GM21576 (cell line): ENCODE data around the gene RBBP8NL.
"Not testable (repeated sequence)": the region's sequence is repeated elsewhere in the genome, so short reads cannot be mapped to it uniquely, and the experiment has no call there.

ENCODE experiments used
- ATAC-seq: cut with Tn5 transposase; IDR thresholded peaks from one replicate; pipeline ENCODE4 v1.9.1; 2021; ENCODE audit warnings: mild to moderate bottlenecking, moderate library complexity; ENCODE audit not compliant: unreplicated experiment

The RBBP8NL gene

DNA sequence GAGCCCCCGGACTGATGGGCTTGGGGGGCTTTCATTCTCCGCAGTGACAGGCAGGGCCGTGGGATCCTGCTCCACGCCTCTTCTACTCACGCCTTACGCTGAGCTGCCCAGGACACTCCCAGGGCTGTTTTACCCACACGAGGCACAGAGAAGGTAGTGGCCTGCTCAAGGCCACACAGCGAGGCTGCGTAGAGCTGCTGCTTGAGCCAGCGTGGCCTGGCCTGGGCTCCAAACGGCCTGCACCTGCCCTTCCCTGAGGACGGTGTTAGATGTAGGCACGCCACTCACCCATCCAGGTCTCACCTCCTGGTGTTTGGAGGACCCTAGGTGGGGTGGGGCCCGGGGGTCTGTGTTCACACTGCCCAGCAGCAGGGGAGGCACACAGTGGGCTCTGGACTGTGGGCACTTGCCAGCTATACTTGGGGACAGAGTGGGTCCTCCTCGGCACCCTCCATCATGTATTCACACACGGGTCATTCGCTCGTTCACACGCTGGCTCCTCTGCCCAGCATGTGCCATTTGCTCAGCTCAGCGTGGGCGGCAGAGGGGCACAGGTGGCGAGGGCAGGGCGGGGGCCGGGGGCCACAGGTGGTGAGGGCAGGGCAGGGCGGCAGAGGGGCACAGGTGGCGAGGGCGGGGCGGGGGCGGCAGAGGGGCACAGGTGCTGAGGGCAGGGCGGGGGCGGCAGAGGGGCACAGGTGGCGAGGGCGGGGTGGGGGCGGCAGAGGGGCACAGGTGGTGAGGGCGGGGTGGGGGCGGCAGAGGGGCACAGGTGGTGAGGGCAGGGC is 18.4 kb upstream of the RBBP8NL start:
- ATAC-seq = no peak

DNA sequence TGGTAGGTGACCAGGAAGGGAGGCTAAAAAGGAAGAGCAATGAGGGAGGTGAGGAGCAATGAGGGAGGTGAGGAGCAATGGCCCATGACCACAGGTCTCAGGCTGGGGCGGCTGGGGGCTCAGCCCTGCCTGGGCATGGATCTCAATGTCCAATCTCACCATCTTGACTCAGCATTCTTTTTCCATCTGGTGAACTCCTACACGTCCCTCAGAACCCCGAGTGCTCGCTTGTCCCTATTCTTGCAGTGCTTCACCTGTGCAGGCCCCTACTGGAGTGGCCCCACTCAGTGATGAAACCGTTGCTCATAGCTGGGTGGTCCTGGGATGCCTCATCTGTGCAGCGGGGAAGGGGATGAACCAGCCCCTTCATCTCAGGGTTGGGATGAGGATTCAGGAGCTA is 16.9 kb upstream of the RBBP8NL start:
- no peak for ATAC-seq

DNA sequence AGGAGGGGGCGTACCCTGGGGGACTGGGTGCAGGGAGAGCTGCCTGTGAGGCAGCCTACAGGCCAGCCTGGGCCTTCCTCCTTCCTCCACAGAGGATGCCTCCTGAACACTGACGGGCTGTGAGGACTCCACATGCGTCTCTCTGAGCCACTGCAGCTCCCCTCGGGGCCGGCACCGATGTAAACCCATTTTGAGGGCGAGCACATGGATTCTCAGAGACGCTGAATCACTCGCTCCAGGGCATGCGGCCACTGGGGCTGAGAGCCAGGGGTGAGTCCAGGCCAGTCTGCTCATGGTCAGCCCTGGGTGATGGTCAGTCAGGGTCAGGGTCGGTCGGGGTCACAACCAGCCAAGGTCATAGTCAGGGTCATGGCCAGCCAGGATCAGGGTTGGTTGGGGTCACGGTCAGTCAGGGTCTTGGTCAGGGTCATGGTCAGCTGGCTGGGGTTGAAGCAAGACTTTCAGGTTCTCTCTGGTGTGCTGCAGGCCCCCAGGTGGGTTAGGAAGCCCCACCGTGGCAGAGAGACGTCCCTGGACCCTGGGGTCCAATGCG is 14.7 kb upstream of the RBBP8NL start:
- no peak for ATAC-seq

DNA sequence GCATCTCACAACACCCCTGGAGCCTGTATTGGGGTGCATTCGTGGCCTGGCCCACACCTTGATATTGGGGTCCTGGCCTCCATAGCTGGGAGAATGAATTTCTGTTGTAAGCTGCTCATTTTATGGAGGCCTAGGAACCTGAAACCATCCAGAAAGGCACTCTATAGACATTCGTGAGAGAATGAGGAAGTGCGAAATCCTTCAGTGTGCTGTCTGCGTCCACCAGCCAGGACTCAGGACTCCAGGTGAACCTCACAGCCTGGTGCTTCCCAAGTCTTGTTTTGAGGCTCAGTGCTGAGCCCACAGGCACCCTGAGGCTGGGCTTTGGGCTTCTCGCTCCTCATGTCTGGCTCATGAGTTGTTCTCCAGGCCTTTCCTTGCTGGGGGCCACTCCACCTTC is 11.9 kb upstream of the RBBP8NL start:
- no peak for ATAC-seq

DNA sequence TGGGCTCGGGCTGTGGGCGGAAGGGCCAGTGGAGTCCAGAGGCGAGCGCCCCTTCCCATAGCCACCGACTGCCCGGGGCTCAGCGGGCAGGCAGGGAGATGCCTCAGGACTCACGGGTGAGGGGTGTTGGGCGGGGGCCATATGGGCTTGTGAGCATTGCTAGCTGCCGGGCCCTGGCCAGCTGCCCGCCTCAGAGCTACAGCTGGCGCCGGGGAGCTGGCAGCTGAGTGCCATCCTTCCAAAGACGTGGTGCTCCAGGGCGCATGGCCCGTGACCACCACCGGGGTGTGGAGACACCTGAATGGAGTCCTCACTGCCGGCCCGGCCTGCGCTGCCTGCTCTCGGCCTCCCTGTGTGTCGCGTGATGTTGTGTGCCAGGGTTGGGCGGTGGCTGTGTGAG is 10.6 kb upstream of the RBBP8NL start:
- ATAC-seq = no peak

DNA sequence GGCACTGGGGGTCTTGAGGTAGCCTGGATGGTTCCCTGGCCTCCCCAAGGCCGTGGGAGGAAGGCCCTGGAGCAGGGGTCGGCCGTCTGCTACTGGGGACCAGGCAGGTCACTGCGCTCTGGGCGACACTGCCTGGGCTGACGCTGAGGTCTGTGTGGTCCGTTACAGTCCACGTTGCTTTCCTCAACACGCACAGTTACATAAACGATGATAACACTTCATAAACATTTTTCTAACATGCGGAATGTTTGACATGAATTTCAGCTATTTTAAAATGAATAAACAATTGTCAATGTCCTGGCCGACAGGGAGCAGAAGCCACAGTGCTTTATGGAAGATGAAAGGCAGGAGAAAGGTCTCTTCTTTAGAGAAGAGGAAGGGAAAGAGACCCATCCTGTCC is 10.2 kb upstream of the RBBP8NL start:
- no peak for ATAC-seq

DNA sequence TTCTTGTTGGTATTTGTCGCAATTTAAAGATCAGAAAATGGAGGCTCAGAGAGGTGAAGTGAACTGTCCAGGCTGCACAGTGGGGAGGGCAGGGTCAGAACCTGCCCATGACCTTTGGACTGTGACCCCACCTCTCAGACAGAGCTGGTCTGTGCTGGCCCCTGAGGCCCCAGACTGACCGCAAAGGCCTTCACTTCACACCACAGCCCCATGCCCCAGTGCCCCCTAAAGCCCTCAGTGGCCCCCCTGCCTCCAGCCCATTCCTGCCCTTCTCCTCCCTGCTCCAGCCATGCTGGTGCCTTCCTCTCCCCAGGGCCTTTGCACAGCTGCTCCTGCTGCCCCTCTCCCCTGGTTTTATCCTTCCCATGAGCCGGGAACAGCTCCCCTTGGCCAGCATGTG is 9.4 kb upstream of the RBBP8NL start:
- ATAC-seq = no peak

DNA sequence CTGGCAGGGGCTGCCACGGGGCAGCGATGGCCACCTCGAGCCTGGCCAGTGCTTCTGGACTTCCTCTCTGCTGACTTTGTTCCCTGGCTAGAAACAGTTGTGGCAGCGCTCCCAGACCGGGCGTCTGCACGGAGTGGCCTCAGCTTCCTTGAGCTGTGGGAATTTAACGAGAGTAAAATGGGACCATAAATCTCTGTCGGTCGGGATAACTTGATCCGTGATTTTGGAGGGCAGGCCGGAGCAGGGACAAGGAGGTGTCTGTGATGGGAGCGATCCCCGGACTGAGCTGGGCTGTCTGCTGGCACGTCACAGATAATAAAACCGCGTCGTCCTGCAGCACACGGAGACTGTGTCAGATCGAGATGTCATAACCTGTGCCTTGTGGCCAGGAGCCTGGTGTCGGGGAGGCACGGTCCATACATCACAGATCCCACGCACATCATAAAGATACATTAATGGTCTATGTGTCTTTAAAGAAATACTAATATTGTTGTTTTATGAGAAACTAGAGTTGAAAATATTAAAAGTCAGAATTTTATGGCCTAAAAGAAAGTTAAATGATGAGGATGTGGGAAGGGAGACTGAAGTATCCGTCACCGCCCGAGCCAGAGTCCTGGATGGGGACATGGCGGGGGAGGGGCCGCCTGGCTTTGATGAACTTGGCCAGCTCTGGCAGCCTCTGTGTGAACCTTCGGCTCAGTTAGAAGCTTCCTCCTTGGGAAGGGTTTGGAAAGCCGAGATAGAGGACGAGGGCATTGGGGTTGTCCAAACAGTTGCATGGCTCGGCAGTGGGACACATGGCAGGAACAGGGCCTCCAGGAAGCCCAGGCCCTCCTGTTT is 6.5 kb upstream of the RBBP8NL start:
- ATAC-seq = no peak

DNA sequence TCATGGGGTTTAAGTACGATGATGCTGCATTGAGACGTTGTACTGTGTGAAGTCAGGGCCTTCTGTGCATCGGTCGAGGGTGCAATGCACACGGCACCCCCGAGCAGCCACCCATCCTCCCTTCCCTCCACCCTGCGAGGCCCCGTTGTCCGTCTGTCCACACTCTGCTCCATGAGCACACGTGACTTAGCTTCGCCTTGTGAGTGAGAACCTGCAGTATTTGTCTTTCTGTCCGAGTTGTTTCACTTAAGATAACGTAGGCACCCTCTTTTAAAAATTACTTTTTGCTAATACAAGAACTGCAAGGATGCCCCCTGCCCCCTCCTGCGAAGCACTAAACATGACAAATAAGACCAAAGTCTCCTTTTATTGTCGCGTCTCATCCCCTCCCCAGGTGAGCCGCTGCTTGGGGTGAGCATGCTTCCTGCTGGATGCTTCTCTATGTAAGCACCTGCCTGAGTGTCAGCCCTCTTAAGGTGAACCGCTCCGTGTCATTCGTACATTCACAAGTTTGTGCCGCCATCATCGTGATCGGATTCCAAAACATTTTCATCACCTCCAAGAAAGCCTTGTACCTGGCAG is 3.6 kb upstream of the RBBP8NL start:
- ATAC-seq = no peak

DNA sequence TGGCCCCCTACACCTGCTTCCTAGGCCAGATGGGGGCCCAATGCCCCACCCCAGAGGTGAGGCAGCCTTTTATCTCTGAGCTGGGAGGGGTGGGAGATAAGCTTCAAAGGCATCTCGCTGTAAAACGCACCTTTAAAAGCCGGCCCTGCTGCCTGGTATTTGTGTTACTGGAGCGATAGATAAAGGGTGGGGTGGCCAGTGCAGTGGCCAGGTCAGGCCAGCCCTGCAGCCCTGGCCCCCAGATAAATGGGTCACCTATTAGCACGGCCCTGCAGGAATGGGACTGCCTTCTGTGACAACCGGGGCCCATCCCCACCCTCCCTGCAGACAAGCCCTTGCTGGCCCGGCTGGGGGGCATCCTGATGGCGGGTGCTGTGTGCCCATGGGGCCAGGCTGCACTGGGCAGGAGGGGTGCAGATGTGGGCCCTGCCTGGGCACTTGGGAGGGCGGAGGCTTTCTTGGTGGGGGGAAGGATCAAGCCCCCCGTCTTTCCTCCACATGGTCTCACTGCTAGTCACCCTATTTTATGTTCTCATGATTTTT is 3.0 kb upstream of the RBBP8NL start:
- no peak for ATAC-seq

DNA sequence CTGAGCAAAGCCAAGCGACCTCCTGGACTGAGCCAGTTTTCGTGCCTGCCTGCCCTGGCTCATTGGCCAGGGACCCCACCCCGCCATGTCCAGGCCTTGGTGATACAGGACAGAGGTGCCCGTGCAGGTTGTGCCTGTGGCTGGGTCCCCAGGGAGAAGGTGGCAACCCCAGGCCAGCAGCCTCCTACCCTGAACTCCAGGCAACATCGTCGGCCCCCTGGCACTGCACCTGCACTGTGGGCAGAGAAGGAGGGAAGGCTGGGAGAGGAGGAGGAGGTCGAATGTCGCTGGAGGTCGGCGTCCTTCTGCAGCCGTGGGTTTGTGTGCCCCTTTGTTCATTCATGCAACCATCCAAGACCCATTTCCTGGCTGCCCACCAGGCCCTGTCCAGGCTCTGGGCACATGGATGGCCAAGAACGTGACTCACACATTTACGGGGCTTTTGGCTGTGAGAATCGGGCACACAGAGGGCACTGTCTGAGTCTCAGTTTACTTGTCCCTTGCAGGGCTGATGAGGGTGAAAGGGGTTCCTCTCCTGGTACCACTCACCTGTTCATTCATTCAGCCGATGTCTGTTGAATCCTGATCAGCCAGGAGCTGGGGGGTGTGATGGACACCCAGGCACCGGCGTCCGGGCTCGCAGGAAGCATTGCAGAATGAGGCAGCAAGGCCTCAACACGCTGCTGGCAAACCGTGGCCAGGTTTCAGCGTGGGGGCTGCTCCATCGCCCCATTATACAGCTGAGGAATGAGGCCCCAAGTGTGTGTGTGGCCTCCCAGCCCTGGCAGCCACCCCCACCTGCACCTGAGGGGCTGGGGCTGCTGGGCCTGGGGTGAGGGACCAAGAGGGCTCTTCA is 2.3 kb upstream of the RBBP8NL start:
- ATAC-seq = no peak

DNA sequence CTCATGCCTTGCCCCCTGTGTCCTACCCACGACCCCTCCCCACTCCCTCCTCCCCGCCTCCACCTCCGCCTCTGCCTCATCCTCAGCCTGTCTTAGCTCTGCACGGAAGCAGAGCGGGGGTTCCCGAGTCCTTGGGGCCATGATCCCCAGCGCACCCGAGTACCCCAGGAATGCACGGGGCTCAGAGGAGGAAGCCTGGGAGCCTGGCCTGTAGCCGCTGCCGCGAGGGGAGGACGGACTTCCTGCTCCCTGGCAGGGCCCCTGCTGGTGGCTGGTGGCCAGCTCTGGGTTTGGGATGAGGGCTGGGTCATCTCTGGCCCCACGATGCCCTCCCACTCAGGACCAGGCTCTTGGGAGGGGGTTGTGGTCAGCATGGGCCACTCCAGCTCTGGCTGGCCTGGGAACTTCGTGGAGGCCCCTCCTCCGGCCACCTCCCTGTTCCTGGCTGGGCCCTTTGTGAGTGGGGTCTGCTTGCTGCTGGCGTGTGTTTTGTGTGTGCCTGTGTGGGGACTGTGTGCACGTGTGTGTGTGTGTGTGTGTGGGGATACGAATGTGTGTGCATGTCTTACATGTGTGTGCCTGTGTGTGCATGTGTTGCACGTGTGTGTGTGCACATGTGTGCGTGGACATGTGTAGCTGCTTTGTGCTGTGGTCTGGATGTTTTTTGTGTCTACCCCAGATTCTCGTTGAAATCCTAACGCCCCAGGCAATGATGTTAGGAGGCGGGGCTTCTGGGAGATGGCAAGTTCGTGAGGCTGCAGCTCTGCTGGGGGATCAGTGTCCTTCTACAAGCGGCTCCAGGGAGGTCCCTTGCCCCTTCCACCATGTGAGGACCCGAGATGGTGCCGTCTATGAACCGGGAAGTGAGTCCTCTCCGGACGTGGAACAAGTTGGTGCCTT is 1.3 kb upstream of the RBBP8NL start:
- no peak for ATAC-seq

DNA sequence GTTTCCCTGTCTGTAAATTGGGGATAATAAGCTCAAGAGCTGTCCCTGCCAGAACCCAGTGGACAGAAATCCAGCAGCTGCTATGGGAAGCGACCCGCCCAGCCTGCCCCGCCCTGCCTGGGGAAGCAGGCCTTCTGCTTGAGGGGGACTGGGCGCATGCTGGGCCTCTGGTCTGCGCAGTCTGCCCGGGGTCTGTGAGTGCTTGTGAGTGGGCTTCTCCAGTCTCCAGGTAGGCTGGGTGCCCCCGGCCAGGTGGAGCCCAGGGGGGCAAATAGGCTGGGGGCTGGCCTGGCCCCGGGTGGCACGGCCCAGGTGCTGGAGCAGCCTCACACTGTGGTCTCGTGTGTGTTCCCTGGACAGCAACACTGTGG is 648 bp upstream of the RBBP8NL start:
- no peak for ATAC-seq

DNA sequence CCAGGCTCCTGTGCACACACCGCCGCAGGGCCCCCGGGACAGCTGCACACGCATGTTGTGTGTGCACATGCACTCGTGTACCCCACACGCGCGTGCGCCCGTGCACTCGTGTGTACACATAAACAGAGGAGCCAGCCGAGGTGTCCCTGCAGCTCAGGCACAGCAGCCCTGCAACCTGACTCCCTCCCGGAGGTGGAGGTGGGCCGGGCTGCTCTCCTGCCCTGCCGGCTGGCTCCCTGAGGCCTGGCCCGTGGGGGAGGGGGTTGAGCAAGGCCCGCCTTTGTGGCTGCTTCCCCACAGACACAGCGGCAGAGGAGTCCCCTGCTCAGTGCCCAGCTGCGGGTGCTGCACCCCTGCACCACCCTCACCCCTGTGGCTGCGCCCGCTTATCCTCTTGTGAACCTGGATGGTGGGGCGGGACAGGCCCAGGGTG is 624 bp downstream of the RBBP8NL start:
- no peak for ATAC-seq

DNA sequence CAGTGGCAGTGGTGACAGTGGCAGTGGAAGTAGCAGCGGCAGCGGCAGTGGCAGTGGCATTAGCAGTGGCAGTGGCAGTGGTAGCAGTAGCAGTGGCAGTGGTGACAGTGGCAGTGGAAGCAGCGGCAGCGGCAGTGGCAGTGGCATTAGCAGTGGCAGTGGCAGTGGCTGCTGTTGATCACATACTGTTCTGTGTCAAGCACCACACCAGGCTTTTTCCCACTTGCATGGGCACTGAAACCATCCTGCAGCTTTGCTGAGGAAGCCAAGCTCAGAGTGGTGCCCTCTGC is 1.3 kb downstream of the RBBP8NL start:
- not testable (repeated sequence) for ATAC-seq

DNA sequence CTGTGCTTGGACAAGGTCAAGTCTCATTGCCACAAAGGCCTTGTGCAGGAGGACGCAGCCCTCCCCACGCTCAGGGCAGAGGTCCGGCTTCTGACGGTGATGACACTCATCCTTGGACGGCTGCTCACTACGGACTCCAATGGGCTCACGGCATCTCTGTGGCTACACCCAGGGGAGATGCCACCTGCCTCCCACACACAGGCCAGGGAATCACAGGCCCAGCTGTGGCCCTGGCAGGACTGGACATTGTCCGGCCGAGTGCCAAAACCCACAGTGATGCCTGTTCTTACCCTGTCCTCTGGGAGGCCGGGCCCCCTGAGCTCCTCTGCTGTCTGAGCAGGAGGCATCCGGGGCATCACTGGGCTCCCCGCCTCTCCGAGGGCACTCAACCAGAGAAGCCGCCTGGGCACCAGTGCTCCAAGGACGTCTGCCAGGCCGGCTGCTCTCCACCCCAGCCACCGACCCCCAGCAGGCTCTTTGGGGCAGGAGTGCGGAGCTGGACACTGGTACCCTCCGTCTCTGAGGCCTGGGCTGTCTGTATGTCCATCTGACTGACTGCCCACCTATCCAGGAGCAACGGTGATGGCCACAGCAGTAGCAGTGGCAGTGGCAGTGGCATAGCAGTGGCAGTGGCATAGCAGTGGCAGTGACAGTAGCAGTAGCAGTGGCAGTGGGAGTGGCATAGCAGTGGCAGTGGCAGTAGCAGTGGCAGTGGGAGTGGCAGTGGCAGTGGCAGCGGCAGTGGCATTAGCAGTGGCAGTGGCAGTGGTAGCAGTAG is 1.9 kb downstream of the RBBP8NL start:
- no peak for ATAC-seq

DNA sequence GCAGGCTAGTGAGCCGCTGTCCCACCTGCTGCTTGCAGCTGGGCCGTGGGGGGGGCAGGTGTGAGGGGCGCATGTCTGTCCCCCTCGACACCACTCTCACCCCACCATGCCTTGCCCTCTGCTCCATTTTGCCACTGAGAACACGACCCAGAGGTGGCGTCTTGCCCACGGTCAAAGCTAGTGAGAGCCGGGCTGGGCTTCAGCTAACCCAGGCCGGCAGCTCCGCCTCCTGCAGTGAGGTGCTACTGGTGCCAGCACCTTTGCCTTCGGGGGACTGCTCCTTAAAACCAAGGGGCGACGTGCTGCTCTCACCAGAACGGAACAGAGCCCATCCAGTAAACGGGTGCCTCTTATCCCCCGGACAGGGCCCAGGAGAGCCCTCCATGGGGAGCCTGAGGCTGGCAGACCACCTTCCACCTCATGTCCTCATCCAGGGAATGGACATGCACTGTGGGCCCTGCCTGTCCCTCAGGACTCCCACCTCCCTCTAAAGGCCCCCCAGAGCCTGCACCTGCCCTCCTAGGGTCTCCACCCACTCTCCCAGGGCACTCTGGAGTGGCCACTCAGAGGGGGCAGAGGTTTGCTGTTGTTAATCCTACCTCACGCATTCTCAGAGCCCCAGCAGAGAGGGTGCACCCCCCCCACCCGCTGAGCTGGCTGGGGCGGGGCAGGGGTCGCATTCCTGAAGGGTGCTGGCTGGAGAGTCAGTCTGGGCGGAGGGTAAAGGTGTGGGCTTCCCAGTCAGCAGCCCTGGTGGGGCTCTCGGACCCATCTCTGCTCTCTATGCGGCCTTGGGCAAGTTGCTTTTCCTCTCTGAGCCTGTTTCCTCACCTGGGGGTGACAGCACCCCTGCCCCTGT is 2.9 kb downstream of the RBBP8NL start:
- ATAC-seq = no peak

DNA sequence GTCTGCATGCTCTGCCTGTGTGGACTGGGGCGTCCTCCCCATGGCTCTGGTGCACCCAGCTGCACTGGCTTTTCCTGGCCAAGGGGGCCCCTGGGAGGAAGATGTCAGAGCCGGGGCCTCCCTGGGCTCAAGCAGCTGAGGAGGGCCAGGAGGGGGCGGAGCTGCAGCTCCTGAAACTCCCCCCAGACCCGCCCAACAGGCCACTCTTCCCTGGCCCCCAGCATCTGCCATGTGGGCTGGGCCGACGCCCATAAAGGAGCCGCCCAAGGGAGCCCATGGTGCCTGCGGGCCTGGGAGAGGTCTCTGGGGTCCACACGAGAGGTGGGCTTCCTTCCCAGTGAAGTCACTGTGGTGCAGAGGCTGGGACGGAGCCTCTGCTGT is 4.0 kb downstream of the RBBP8NL start:
- ATAC-seq = no peak
